GM23248 (cell line): ENCODE data around the gene EMC7.

Experiments
- EZH2 ChIP-seq: fragments of 200-600 bp; sonication (generic); IDR thresholded peaks from 2 replicates; pipeline ENCODE4 v1.6.1; 2018; ENCODE audit warnings: antibody characterized with exemption, mild to moderate bottlenecking; ENCODE audit not compliant: insufficient read depth, poor library complexity, severe bottlenecking
- EZH2phosphoT487 ChIP-seq: fragments of 200-600 bp; sonication (generic); IDR thresholded peaks from 2 replicates; pipeline ENCODE4 v1.6.1; 2018; ENCODE audit warnings: antibody characterized with exemption, moderate library complexity, mild to moderate bottlenecking, low read depth; ENCODE audit not compliant: insufficient read depth

GRCh38 chr15:34076785-34077184 is 24.9 kb downstream of the EMC7 start:
- no peak for TF ChIP-seq EZH2
- no peak for TF ChIP-seq EZH2phosphoT487
